Gastrocnemius medialis (tissue), 4 donors: ENCODE data around the gene KIF1A. TPM values are rescaled to one million over a fixed set of nuclear protein-coding genes. Genes with fewer than 3 reads are reported as not detected.

Experiments used
- ATAC-seq, 2 donors: fragments of 150-250 bp; one replicate each; pipeline ENCODE4 v1.9.1; 2016
- DNase-seq, 2 donors: peaks; one replicate each; pipeline ENCODE4 v3.0.0-alpha.2; 2019
- H3K27ac ChIP-seq, 4 donors: fragments of 200-600 bp; sonication (generic); 1 replicate in 1 of 4; 2 replicates in 3 of 4; pipeline ENCODE4 v1.5.1; 2016 to 2018; ENCODE audit warnings: mild to moderate bottlenecking in 2 of 4, moderate library complexity in 1 of 4
- H3K27me3 ChIP-seq, 3 donors: fragments of 200-600 bp; sonication (generic) in 2 of 3; 1 replicate in 1 of 3; 2 replicates in 2 of 3; pipeline versions ENCODE4 v1.5.1 to v1.6.0; 2016 to 2019; ENCODE audit warnings: mild to moderate bottlenecking in 1 of 3, moderate library complexity in 1 of 3
- H3K36me3 ChIP-seq, 2 donors: fragments of 200-600 bp; sonication (generic) in 1 of 2; one replicate each; pipeline ENCODE4 v1.5.1; 2017 to 2018
- H3K4me1 ChIP-seq, 2 donors: fragments of 200-600 bp; sonication (generic) in 1 of 2; one replicate each; pipeline ENCODE4 v1.5.1; 2016 to 2017; ENCODE audit warnings: mild to moderate bottlenecking in 2 of 2
- H3K4me3 ChIP-seq, 4 donors: fragments of 200-600 bp; sonication (generic) in 3 of 4; 1 replicate in 1 of 4; 2 replicates in 3 of 4; pipeline ENCODE4 v1.5.1; 2016 to 2019; ENCODE audit warnings: mild to moderate bottlenecking in 2 of 4
- H3K9me3 ChIP-seq, 3 donors: fragments of 200-600 bp; sonication (generic) in 2 of 3; 1 replicate in 1 of 3; 2 replicates in 2 of 3; pipeline ENCODE4 v1.5.1; 2016 to 2019
- POLR2A ChIP-seq, 2 donors: fragments of 450-650 bp; IDR thresholded peaks; one replicate each; pipeline ENCODE4 v1.6.1; 2017; ENCODE audit warnings: antibody characterized with exemption in 2 of 2, mild to moderate bottlenecking in 2 of 2, moderate library complexity in 2 of 2
- in situ Hi-C, 4 donors: fragments of 200-750 bp; cut with MboI; loops; one replicate each; pipeline versions ENCODE4 v1.15.0 to v1.8.0; 2017; ENCODE audit warnings: low sequenced_read_pairs in 4 of 4
- intact Hi-C: fragments of 100-400 bp; cut with DNase I; formaldehyde crosslinking; loops from one replicate; pipeline ENCODE4 v1.15.1; 2023; ENCODE audit warnings: low total_unique reads
- total RNA-seq, 4 donors: library from RNA; depleted of rRNA; stranded (reverse); fragments of >200 nt; gene quantifications; one replicate each; pipeline versions ENCODE4 v1.1.0 to v1.2.3, GENCODE V29; 2016
- TF ChIP-seq, protein P1 (sequence below), 5 experiments: fragments of 450-650 bp in 3 of 5; fragments of 200-600 bp in 2 of 5; sonication (generic) in 2 of 5; IDR thresholded peaks in 4 of 5; conservative IDR thresholded peaks in 1 of 5; 1 replicate in 4 of 5; 2 replicates in 1 of 5; pipeline ENCODE4 v1.5.1; 2016 to 2019; ENCODE audit warnings: antibody characterized with exemption in 5 of 5, mild to moderate bottlenecking in 3 of 5, moderate library complexity in 3 of 5

Gene KIF1A
- total RNA-seq, 4 donors from 2014 or later: 0.05 to 0.33 (median 0.09) TPM; not detected in 1

DNA sequence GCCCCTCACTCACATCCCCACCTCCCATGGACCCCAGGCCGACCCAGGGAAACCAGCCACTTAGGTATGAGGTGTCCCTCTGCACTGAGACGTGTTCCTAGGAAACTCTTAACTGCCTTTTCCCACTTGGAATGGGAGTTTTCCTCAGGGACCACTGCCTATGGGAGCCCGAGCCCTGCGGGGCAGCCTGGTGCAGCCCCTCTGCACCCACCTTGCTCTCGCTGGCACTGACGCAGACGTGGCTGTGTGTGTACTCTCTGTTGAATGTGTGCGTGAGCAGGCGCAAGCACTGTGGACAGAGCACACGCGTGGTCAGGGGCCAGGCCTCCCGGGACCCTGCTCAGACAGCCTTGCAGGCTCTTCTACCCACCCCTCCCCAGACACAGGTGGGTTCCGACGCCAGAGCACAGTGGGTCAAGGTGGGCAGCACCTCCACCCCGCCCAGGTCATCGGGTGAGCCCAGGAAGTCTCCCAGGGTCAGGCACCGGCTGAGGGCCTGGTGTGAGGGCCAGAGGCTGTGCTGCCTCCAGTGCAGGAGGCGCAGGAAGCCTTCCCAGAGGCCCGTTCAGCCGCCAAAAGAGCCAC is 98.3 kb downstream of the KIF1A start:
- H3K4me3 ChIP-seq: no peak overlapping the region
- intact Hi-C loops: no loop called here
- no peaks in the 10 kb centered on the region for H3K9me3 ChIP-seq
- H3K27ac ChIP-seq: no peak overlapping the region
- ATAC-seq: no peak
- H3K36me3 ChIP-seq: no peaks in the 10 kb centered on the region
- H3K4me1 ChIP-seq: no peaks in the 10 kb centered on the region
- H3K27me3 ChIP-seq: no peaks in the 10 kb centered on the region
- TF ChIP-seq POLR2A (IDR thresholded peaks at IDR 0.05): no peak
- TF ChIP-seq, protein P1, sequence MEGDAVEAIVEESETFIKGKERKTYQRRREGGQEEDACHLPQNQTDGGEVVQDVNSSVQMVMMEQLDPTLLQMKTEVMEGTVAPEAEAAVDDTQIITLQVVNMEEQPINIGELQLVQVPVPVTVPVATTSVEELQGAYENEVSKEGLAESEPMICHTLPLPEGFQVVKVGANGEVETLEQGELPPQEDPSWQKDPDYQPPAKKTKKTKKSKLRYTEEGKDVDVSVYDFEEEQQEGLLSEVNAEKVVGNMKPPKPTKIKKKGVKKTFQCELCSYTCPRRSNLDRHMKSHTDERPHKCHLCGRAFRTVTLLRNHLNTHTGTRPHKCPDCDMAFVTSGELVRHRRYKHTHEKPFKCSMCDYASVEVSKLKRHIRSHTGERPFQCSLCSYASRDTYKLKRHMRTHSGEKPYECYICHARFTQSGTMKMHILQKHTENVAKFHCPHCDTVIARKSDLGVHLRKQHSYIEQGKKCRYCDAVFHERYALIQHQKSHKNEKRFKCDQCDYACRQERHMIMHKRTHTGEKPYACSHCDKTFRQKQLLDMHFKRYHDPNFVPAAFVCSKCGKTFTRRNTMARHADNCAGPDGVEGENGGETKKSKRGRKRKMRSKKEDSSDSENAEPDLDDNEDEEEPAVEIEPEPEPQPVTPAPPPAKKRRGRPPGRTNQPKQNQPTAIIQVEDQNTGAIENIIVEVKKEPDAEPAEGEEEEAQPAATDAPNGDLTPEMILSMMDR (IDR thresholded peaks at IDR 0.05 in 4 of 5, conservative IDR thresholded peaks at IDR 0.05 in 1 of 5): no peak
- in situ Hi-C loops: loop anchor here in 3 of 4 donors (25.0 kb wide), 1 partner anchor 209 kb away; no protein-coding TSS in a partner anchor
- no peak for DNase-seq

DNA sequence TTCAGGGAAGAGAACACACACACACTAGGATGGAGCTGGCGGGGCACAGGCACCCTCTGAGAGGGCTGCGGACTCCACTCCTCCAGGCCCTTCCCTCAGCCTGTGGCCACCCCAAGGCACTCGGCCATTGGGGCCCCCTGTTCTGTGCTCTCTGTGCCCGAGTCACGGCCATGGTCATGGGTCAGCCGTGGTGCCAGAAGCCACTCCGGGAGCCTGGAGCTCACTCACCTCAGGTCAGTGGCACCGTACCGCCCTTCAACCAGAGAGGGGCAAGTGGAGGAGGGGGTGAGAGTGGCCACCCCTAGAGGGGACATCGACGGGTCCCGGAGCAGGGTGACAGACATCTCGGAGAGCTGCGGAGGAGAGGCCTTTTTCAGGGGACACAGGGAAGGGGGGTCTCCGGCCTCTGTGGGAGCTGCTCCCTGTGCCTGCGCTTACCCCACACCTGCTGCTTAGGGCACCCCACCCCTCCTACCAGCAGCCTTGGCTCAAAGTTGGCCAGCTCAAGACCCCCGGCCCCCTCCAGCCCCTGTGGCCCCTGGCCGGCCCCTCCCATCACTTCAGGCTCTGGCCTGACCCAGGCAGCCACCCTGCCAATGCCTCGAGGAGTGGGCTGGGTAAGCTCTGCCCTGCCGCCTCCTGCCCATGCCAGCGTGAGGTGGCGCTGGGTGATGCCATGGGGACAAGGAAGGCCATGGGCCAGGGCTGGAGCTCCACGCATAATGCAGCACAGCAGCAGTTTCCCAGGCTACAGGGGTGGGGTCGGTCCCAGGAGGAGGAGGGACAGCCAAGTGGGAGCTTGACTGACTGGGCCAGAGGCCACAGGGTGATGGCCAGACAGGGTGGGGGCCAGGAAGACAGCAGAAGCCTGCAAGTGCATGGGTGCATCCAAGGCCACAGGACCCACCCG is 99.1 kb downstream of the KIF1A start:
- no peaks in the 10 kb centered on the region for H3K27me3 ChIP-seq
- in situ Hi-C loops (loop anchor here in 3 of 4 donors (25.0 kb wide), 1 partner anchor 209 kb away; no protein-coding TSS in a partner anchor), intact Hi-C loops (no loop called here)
- H3K9me3 ChIP-seq: no peaks in the 10 kb centered on the region
- no peak overlapping the region for H3K27ac ChIP-seq
- TF ChIP-seq, protein P1 (IDR thresholded peaks at IDR 0.05 in 4 of 5, conservative IDR thresholded peaks at IDR 0.05 in 1 of 5): no peak
- no peak for TF ChIP-seq POLR2A (IDR thresholded peaks at IDR 0.05)
- ATAC-seq: no peak
- DNase-seq: no peak
- H3K4me3 ChIP-seq: no peak overlapping the region
- no peaks in the 10 kb centered on the region for H3K4me1 ChIP-seq
- no peaks in the 10 kb centered on the region for H3K36me3 ChIP-seq

DNA sequence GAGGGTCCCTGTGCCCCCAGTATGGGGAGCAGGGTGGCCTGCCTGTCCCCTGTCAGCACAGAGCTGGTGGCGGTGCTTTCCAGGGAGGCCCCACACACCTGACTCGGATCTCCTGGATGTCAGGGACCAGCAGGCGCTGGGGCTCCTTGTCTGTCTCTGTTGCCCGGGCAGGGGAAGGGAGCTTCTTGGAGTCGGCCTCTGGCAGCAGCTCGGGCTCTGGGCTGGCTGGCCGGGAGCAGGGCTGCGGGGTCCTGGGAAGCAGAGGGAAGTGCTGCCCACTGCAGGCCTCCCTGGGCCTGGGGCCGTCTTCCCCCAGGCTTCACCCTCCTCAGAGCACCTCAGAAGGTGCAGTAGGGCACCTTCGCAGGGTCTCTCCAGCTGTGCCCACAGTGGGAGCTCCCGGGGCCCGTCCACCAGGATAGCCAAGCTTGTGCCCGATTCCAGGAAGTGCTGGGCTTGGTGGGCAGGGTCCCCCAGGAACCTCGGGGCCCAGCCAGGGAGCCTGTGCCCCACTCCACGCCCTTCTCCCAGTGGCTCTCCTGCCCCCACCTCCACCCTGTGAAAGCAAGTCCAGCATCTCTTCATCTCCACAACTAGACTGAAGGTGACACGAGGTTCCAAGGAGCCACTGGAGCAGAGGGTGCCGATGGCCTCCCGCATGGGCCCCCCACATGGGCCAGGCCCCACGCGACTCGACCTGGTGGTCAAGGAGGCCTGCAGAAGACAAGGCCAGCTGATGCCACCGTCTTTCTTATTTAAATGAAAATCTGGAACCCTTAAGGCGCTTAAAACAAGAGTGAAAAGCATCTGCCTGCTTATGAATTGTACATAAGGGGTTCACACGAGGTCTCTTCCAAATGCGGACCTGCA is 100.1 kb downstream of the KIF1A start:
- no peaks in the 10 kb centered on the region for H3K36me3 ChIP-seq
- intact Hi-C loops: no loop called here
- no peak overlapping the region for H3K4me3 ChIP-seq
- no peaks in the 10 kb centered on the region for H3K4me1 ChIP-seq
- no peak overlapping the region for H3K27ac ChIP-seq
- in situ Hi-C loops: loop anchor here in 3 of 4 donors (25.0 kb wide), 1 partner anchor 208 kb away; no protein-coding TSS in a partner anchor
- DNase-seq: no peak
- no peaks in the 10 kb centered on the region for H3K27me3 ChIP-seq
- no peak for ATAC-seq
- no peaks in the 10 kb centered on the region for H3K9me3 ChIP-seq
- TF ChIP-seq POLR2A (IDR thresholded peaks at IDR 0.05): no peak
- TF ChIP-seq, protein P1 (IDR thresholded peaks at IDR 0.05 in 4 of 5, conservative IDR thresholded peaks at IDR 0.05 in 1 of 5): no peak

DNA sequence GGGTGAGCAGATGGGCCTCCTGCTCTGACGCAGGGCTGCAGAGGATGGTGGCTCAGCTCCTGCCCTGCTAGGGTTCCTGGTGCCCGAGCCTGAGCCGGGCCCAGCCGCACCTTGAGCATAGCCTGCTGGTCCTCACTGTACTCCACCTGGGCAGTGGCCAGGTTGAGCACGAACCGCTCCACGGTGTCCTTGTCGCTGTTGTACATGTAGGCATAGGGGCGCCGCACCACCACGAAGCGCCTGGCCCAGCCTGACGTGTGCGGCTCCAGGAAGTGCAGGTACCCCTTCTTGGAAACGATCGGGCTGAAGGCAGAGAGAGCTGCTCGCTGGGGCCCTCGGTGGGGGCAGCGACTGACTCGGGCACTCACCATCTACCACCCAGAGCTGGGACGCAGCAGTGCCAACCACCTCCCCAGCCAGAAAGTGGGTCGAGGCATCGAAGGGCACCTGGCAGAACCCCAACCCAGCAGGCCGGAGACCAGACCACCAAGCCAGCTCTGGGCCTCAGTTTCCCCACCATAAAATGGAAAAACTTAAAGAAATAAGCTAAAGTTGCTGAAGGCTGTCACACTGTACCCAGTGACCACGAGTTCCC is 101.0 kb downstream of the KIF1A start:
- TF ChIP-seq, protein P1 (IDR thresholded peaks at IDR 0.05 in 4 of 5, conservative IDR thresholded peaks at IDR 0.05 in 1 of 5): no peak
- TF ChIP-seq POLR2A (IDR thresholded peaks at IDR 0.05): no peak
- DNase-seq (no peak), ATAC-seq (no peak)
- Histone ChIP-seq H3K36me3 (no peaks in the 10 kb centered on the region), H3K27me3 (no peaks in the 10 kb centered on the region), H3K9me3 (no peaks in the 10 kb centered on the region), H3K27ac (no peak overlapping the region), H3K4me1 (no peaks in the 10 kb centered on the region), H3K4me3 (no peak overlapping the region)
- in situ Hi-C loops: loop anchor here in 3 of 4 donors (25.0 kb wide), 1 partner anchor 207 kb away; no protein-coding TSS in a partner anchor
- intact Hi-C loops: no loop called here
